GM18520 (cell line): ENCODE data around the gene TBCC.
A peak's percentile ranks its signal among the peaks of the same experiment; 100 is the strongest.

Experiments
- ATAC-seq: cut with Tn5 transposase; IDR thresholded peaks from one replicate; pipeline ENCODE4 v1.9.1; 2021; ENCODE audit not compliant: unreplicated experiment

TBCC gene, protein sequence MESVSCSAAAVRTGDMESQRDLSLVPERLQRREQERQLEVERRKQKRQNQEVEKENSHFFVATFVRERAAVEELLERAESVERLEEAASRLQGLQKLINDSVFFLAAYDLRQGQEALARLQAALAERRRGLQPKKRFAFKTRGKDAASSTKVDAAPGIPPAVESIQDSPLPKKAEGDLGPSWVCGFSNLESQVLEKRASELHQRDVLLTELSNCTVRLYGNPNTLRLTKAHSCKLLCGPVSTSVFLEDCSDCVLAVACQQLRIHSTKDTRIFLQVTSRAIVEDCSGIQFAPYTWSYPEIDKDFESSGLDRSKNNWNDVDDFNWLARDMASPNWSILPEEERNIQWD

DNA sequence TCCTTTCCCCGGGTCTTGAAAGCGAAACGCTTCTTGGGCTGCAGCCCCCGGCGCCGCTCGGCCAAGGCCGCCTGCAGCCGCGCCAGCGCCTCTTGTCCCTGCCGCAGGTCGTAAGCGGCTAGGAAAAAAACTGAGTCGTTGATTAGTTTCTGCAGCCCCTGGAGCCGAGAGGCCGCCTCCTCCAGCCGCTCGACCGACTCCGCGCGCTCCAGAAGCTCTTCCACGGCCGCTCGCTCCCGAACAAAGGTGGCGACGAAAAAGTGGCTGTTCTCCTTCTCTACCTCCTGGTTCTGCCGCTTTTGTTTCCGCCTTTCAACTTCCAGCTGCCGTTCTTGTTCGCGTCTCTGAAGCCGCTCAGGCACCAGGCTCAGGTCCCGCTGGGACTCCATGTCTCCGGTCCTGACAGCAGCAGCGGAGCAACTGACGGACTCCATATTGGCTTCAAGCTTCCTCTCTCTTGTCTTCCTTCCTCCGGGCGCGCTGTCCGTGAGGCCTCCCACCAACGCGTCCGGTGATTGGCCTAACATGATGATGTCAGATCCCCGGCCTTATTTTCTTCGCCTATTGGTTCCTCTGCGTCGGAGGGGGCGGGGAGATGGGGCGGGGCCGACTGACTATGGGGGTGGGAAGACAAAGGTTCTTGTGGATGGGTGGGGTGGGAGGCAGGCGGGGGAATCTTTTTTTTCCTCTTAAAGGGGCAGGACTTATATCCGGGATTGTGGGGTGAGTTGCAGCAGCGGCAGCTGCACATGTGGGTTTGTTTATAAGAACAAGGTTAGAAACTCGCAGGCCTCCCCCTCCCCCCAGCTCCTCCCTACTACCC is at the start of gene TBCC:
TBCC (minus strand) TSS at position 464 of the 823 bp plus-strand sequence; CDS start at position 434, 30 bp downstream.
- ATAC-seq, result peak; percentile 77

GRCh38 chr6:42795651-42796050 is 49.7 kb upstream of the TBCC start:
- no peak for ATAC-seq

GRCh38 chr6:42791706-42792320 is 45.9 kb upstream of the TBCC start:
- no peak for ATAC-seq

DNA sequence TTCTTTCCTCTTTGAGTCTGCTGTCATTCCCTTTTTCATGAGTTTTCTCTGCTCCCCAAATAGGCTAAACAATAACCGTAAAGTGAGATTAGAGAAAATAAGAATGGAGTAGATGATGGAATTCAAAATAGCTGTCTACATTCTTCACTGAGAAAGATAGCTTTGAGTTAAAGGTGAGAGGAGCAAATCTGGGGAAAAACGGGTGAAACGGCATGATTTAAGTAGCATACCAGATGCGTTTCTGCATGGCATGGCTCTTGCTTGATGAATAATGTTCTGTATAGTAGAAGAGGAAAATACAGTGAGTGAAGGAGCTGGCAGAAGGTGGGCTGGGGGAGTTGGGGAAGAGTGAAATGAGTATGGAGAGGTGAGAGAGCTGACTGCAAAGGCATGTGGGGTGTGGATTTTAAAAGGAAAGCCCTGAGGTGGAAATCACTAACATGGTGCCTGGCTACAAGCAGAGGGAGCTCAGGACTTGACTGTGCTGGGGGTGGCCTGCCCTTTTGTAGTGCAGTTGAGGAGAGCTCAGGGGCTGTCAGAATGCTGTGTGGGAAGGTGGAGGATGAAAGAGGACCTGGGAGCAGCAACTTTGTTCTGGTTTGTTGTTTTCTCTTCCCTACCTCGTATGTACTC is 44.8 kb upstream of the TBCC start:
- no peak for ATAC-seq

- no peak for ATAC-seq
These were observed 42.8 kb upstream of the TBCC start for GRCh38 chr6:42788671-42789070.

- no peak for ATAC-seq
These were observed 41.2 kb upstream of the TBCC start for GRCh38 chr6:42787063-42787472.

GRCh38 chr6:42786525-42786985 is 40.7 kb upstream of the TBCC start:
- no peak for ATAC-seq

- ATAC-seq, result no peak
These were observed 39.0 kb upstream of the TBCC start for GRCh38 chr6:42784717-42785498.

- ATAC-seq, result no peak
These were observed 38.2 kb upstream of the TBCC start for GRCh38 chr6:42783876-42784642.

GRCh38 chr6:42783177-42783875 is 37.4 kb upstream of the TBCC start:
- peak; percentile 34 for ATAC-seq

DNA sequence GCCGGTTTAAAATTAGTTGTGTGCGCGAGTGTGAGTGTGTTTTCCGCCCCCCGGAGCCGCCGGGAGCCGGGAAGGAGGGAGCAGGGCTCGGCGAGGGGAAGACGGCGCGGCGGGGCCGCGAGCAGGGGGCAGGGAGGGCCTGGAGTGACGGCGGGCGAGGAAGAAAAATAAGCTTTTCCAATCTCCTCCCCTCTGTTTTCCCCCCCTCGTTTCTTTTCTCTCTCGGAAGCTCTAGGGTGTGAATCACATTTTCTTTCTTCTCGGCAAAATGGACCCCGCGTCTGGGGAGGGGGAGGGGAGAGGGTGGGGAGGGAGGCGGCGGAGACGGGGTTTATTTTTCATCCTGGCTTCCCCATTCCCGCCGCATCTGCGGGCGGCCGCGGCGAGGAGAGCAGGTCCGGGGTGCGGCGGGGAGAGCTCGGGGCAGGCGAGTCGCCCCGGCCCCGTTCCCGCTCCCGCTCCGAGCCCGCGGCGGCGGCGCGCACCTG is 36.8 kb upstream of the TBCC start:
- ATAC-seq, result no peak

GRCh38 chr6:42781796-42782688 is 36.1 kb upstream of the TBCC start, which contains the start of gene BICRAL:
Gene BICRAL (plus strand): TSS chr6:42782052. CDS start chr6:42822023, 39,971 bp downstream.
- ATAC-seq, result no peak

DNA sequence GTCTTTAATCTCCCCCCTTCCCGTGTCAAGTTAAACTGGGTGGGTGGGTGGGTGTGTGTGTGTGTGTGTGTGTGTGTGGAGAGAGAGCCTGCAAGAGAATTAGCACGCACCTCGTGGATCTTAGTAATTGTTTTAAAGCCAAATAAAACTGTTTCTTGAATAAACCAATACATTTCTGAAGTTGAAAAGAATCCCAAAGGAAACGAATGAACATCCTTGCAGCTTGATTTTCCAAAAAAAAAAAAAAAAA is 35.6 kb upstream of the TBCC start:
- ATAC-seq, result no peak

DNA sequence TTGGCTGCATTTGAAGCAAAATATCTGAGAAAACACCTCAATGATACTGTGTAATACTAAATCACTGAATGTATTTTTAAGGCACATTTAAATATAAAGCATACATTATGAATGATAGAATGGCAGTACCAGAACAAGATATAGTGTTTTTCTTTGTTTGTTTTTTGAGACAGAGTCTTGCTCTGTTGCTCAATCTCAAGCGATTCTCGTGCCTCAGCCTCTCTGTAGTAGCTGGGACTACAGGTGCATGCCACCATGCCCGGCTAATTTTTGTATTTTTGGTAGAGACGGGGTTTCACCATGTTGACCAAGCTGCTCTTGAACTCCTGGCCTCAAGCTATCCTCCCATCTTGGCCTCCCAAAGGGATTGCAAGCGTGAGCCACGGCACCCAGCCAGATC is 33.6 kb upstream of the TBCC start:
- no peak for ATAC-seq

DNA sequence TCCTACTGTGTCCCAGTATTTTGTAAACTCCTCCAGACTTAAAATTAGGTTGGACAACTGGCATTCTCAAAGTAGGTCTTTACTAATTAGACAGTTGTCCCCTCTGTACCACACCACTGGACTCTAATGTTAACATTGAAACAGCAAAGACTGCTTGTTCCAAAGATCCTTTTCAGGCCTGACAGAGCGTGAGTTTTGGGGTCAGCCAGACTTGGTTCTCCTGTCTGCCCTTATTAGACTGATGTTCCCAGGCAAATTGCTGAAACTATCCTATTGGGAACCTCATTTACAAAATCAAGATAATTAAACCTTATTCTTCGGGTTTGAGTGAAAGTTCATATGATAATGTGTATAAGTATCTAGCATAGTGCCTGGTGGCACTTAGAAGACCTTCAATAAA is 32.2 kb upstream of the TBCC start:
- ATAC-seq, result no peak

- ATAC-seq, result no peak
These were observed 31.4 kb upstream of the TBCC start for GRCh38 chr6:42777126-42777822.

GRCh38 chr6:42774821-42775487 is 29.1 kb upstream of the TBCC start:
- peak; percentile 27 for ATAC-seq
